A673 (cell line): ENCODE results near the gene NEMF.

ENCODE experiments used
- CTCF ChIP-seq: fragments of 300-800, 200-600 bp; sonication (generic); conservative IDR thresholded peaks from 2 replicates; pipeline ENCODE4 v1.5.1; 2017; ENCODE audit warnings: low read depth, mild to moderate bottlenecking, antibody characterized with exemption, low read length, moderate library complexity, mixed read lengths
- EZH2 ChIP-seq: fragments of 200-600 bp; sonication (generic); IDR thresholded peaks from 2 replicates; pipeline ENCODE4 v1.6.1; 2017; ENCODE audit warnings: borderline replicate concordance, low read depth, mild to moderate bottlenecking, mixed read lengths, antibody characterized with exemption, low read length; ENCODE audit not compliant: poor library complexity, severe bottlenecking

GRCh38 chr14:49774106-49774505 is 78.5 kb downstream of the NEMF start:
- TF ChIP-seq CTCF, result no peak
- no peak for TF ChIP-seq EZH2
